CD14-positive monocyte (primary cell): ENCODE data around the gene TMEM178B. TPM values are rescaled to one million over a fixed set of nuclear protein-coding genes. Genes with fewer than 3 reads are reported as not detected.

Source experiments
- DNase-seq, 3 donors: peaks; one replicate each; pipeline ENCODE4 v3.0.0-alpha.2; 2011 to 2022
- H2AFZ ChIP-seq: 2 replicates; pipeline ENCODE4 v1.6.0; 2012; ENCODE audit warnings: mild to moderate bottlenecking, low read depth, low read length, inconsistent platforms; ENCODE audit not compliant: insufficient read depth, poor library complexity, severe bottlenecking
- H3K27ac ChIP-seq, 2 donors: 1 replicate in 1 of 2; 2 replicates in 1 of 2; pipeline ENCODE4 v1.5.1; 2012 to 2013; ENCODE audit warnings: low read length in 2 of 2, control low read depth in 1 of 2, inconsistent platforms in 1 of 2, low read depth in 1 of 2, mild to moderate bottlenecking in 1 of 2
- H3K27me3 ChIP-seq, 2 donors: one replicate each; pipeline versions ENCODE4 v1.6.0 to v1.6.1; 2011 to 2013; ENCODE audit warnings: low read length in 2 of 2; ENCODE audit not compliant: control insufficient read depth in 2 of 2, insufficient read depth in 2 of 2
- H3K36me3 ChIP-seq, 2 donors: replicated peaks in 1 of 2; 1 replicate in 1 of 2; 2 replicates in 1 of 2; pipeline versions ENCODE4 v1.5.1 to v1.6.1; 2012 to 2013; ENCODE audit warnings: low read length in 2 of 2, control low read depth in 1 of 2, inconsistent platforms in 1 of 2, mild to moderate bottlenecking in 1 of 2; ENCODE audit not compliant: insufficient read depth in 2 of 2, control insufficient read depth in 1 of 2
- H3K4me1 ChIP-seq, 2 donors: 1 replicate in 1 of 2; 2 replicates in 1 of 2; pipeline versions ENCODE4 v1.5.1 to v1.6.1; 2012 to 2013; ENCODE audit warnings: low read length in 2 of 2, control low read depth in 1 of 2, inconsistent platforms in 1 of 2, mild to moderate bottlenecking in 1 of 2, moderate library complexity in 1 of 2; ENCODE audit not compliant: insufficient read depth in 2 of 2, control insufficient read depth in 1 of 2
- H3K4me2 ChIP-seq: replicated peaks from 2 replicates; pipeline ENCODE3; 2012; ENCODE audit warnings: low read length, moderate library complexity, mild to moderate bottlenecking; ENCODE audit not compliant: poor library complexity, severe bottlenecking; ENCODE audit errors: extremely low read depth
- H3K4me3 ChIP-seq, 3 experiments: fragments of 200-600 bp in 1 of 3; sonication (generic) in 1 of 3; replicated peaks in 1 of 3; 1 replicate in 2 of 3; 2 replicates in 1 of 3; pipeline ENCODE4 v1.5.1; 2011 to 2013; ENCODE audit warnings: low read length in 3 of 3, mild to moderate bottlenecking in 3 of 3, control low read depth in 2 of 3, low read depth in 2 of 3, inconsistent platforms in 1 of 3, moderate library complexity in 1 of 3
- H3K79me2 ChIP-seq: 2 replicates; pipeline ENCODE4 v1.6.0; 2012; ENCODE audit warnings: mild to moderate bottlenecking, control low read depth, inconsistent platforms, low read length, moderate library complexity; ENCODE audit not compliant: insufficient read depth
- H3K9ac ChIP-seq: 2 replicates; pipeline ENCODE4 v1.6.0; 2017; ENCODE audit warnings: low read length, mild to moderate bottlenecking; ENCODE audit not compliant: insufficient read depth, poor library complexity, severe bottlenecking
- H3K9me3 ChIP-seq, 2 donors: replicated peaks in 1 of 2; 1 replicate in 1 of 2; 2 replicates in 1 of 2; pipeline versions ENCODE4 v1.5.1 to v1.6.1; 2012 to 2013; ENCODE audit warnings: low read length in 2 of 2, control low read depth in 1 of 2; ENCODE audit not compliant: control insufficient read depth in 1 of 2, insufficient read depth in 1 of 2
- H4K20me1 ChIP-seq: 2 replicates; pipeline ENCODE4 v1.6.0; 2012; ENCODE audit warnings: mild to moderate bottlenecking, low read length, control low read depth, moderate library complexity; ENCODE audit not compliant: insufficient read depth
- H3K27ac Mint-ChIP-seq, 7 donors: one replicate each; pipeline ENCODE4 v1.8.0; 2020; ENCODE audit warnings: mild to moderate bottlenecking in 7 of 7, mixed read lengths in 7 of 7, moderate library complexity in 6 of 7, inconsistent platforms in 2 of 7
- H3K27me3 Mint-ChIP-seq, 3 donors: one replicate each; pipeline ENCODE4 v1.8.0; 2021 to 2022; ENCODE audit warnings: low read depth in 3 of 3, mild to moderate bottlenecking in 3 of 3, mixed read lengths in 3 of 3, moderate library complexity in 3 of 3, inconsistent platforms in 1 of 3
- H3K36me3 Mint-ChIP-seq, 2 donors: one replicate each; pipeline ENCODE4 v1.8.0; 2020; ENCODE audit warnings: mixed read lengths in 2 of 2, inconsistent platforms in 1 of 2, mild to moderate bottlenecking in 1 of 2
- H3K4me1 Mint-ChIP-seq: one replicate; pipeline ENCODE4 v1.8.0; 2020; ENCODE audit warnings: mild to moderate bottlenecking, mixed read lengths
- H3K4me3 Mint-ChIP-seq, 2 donors: one replicate each; pipeline ENCODE4 v1.8.0; 2020; ENCODE audit warnings: mild to moderate bottlenecking in 2 of 2, mixed read lengths in 2 of 2, moderate library complexity in 1 of 2
- H3K9me3 Mint-ChIP-seq, 7 donors: one replicate each; pipeline ENCODE4 v1.8.0; 2020 to 2022; ENCODE audit warnings: mixed read lengths in 7 of 7, mild to moderate bottlenecking in 6 of 7, moderate library complexity in 6 of 7, inconsistent platforms in 2 of 7
- WGBS: methylation state at CpG from one replicate; pipeline ENCODE4 v1.1.5; 2013; ENCODE audit warnings: missing lambda C conversion rate; ENCODE audit not compliant: insufficient coverage; 5-methylcytosine and 5-hydroxymethylcytosine counted together
- intact Hi-C, 2 donors: fragments of 100-400 bp; cut with micrococcal nuclease; formaldehyde crosslinking; loops; one replicate each; pipeline versions ENCODE4 v1.15.0 to v1.15.1; 2023
- polyA plus RNA-seq, 3 donors: library from polyadenylated mRNA; depleted of rRNA in 1 of 3; unstranded in 2 of 3; stranded (reverse) in 1 of 3; fragments of 300-500 nt in 2 of 3; fragments of >200 nt in 1 of 3; fragmentation: Illumina TruSeq in 2 of 3; gene quantifications; 1 replicate in 2 of 3; 2 replicates in 1 of 3; pipeline ENCODE4 v1.2.3, GENCODE V29; 2012 to 2021
- TF ChIP-seq, protein P1 (sequence below): fragments of 200-600 bp; IDR thresholded peaks from one replicate; pipeline ENCODE4 v1.8.0; 2022; ENCODE audit warnings: antibody characterized with exemption, mild to moderate bottlenecking

TMEM178B gene
- polyA plus RNA-seq, 3 donors, result not detected

DNA sequence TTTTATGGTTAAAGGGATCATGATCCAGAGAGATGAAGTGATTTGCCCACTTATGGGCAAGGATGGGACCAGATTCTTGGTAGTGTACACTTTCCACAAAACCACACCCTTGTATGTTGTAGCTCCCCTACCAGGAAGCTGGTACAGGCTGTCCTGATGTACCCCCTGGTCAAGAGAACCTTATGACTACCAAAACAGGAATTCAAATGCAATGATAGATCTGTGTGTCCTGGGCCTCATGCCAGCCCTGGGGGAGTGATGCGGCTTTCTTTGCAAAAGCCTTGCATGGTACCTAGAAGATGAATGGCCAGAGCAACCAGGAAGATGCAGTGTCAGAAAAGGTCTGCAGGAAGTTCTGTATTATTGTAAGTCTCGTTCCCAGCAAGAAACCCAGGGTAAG is 382.4 kb downstream of the TMEM178B start:
- Mint-ChIP-seq H3K36me3 (no peaks in the 10 kb centered on the region), H3K27me3 (peaks cover 0 to 4% (median 3%) of the 10 kb centered on the region in 3 donors), H3K4me3 (no peak overlapping the region), H3K4me1 (no peaks in the 10 kb centered on the region), H3K9me3 (peaks cover 0 to 2% (median 0%) of the 10 kb centered on the region in 7 donors), H3K27ac (no peak overlapping the region)
- H3K27ac ChIP-seq, result no peak overlapping the region
- no peaks in the 10 kb centered on the region for H3K36me3 ChIP-seq
- no peak for DNase-seq
- no peak overlapping the region for H3K4me2 ChIP-seq
- no peak overlapping the region for H2AFZ ChIP-seq
- no peaks in the 10 kb centered on the region for H3K79me2 ChIP-seq
- no peaks in the 10 kb centered on the region for H3K4me1 ChIP-seq
- H3K9me3 ChIP-seq, result no peaks in the 10 kb centered on the region
- no peak overlapping the region for H3K4me3 ChIP-seq
- TF ChIP-seq, protein P1, sequence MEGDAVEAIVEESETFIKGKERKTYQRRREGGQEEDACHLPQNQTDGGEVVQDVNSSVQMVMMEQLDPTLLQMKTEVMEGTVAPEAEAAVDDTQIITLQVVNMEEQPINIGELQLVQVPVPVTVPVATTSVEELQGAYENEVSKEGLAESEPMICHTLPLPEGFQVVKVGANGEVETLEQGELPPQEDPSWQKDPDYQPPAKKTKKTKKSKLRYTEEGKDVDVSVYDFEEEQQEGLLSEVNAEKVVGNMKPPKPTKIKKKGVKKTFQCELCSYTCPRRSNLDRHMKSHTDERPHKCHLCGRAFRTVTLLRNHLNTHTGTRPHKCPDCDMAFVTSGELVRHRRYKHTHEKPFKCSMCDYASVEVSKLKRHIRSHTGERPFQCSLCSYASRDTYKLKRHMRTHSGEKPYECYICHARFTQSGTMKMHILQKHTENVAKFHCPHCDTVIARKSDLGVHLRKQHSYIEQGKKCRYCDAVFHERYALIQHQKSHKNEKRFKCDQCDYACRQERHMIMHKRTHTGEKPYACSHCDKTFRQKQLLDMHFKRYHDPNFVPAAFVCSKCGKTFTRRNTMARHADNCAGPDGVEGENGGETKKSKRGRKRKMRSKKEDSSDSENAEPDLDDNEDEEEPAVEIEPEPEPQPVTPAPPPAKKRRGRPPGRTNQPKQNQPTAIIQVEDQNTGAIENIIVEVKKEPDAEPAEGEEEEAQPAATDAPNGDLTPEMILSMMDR, result no peak
- WGBS, result 80% methylated on average over 1 of the region's 2 CpGs
- H4K20me1 ChIP-seq, result no peaks in the 10 kb centered on the region
- intact Hi-C loops, result no loop called here
- no peak overlapping the region for H3K9ac ChIP-seq
- H3K27me3 ChIP-seq, result peaks cover 0 to 2% of the 10 kb centered on the region in 2 donors

DNA sequence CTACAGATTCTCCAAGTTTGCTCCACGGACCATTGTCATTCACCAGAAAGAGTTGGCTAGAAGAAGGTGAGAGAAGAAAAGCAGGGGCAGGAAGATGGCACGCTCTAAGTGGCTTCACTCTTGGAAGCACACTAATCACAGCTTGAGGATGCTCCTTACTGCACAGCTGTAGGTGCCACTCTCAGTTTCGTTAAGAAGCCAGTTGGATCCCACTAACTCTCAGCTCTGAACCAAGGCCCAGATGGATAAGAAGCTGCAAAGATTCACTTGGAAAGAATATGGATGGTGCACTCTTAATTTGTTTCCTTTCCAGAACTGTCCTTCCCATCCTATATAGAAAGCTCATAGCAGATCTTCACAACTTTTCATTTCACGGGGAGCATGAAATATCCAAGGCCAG is 382.8 kb downstream of the TMEM178B start:
- WGBS, result 93% methylated on average over 2 of the region's 4 CpGs
- peaks cover 0 to 2% (median 0%) of the 10 kb centered on the region in 7 donors for H3K9me3 Mint-ChIP-seq

More for the DNA sequence above, 382.8 kb downstream of the TMEM178B start:
- Histone ChIP-seq H2AFZ (no peak overlapping the region), H3K4me1 (no peaks in the 10 kb centered on the region), H3K4me2 (no peak overlapping the region), H3K9me3 (no peaks in the 10 kb centered on the region), H3K9ac (no peak overlapping the region), H4K20me1 (no peaks in the 10 kb centered on the region), H3K27ac (no peak overlapping the region), H3K27me3 (peaks cover 0 to 2% of the 10 kb centered on the region in 2 donors), H3K79me2 (no peaks in the 10 kb centered on the region), H3K36me3 (no peaks in the 10 kb centered on the region), H3K4me3 (no peak overlapping the region)
- Mint-ChIP-seq H3K36me3 (no peaks in the 10 kb centered on the region), H3K27ac (no peak overlapping the region), H3K27me3 (peaks cover 0 to 4% (median 3%) of the 10 kb centered on the region in 3 donors), H3K4me3 (peak overlapping the region in 1 of 2 donors; percentile 8), H3K4me1 (no peaks in the 10 kb centered on the region)
- intact Hi-C loops, result no loop called here
- TF ChIP-seq, protein P1, result no peak
- DNase-seq, result no peak
